HCT116 (cell line): ENCODE measurements around the gene DPYD. TPM values are rescaled to one million over a fixed set of nuclear protein-coding genes. Genes with fewer than 3 reads are reported as not detected.

Experiments used
- ATAC-seq: fragments of 200-7000 bp; cut with Tn5 transposase; 2 replicates; pipeline ENCODE4 v1.9.1; 2020; ENCODE audit warnings: mild to moderate bottlenecking, moderate library complexity
- BruUV-seq: library from RNA; stranded (reverse); fragments of 400-500 nt; replicated peaks from 2 replicates; lab custom pipeline; 2021; lab: Mats Ljungman, UMichigan
- CTCF ChIA-PET: fragments of 300-600 bp; sonication (Branson Sonifier 250); formaldehyde crosslinking; loops from one replicate; lab custom pipeline; 2021; ENCODE audit warnings: antibody characterized with exemption; lab: Charles Lee
- POLR2A ChIA-PET: fragments of 300-600, 350-600 bp; sonication (Branson Sonifier 250); formaldehyde crosslinking; loops from one replicate; lab custom pipeline; 2021; ENCODE audit warnings: antibody characterized with exemption; lab: Charles Lee
- RAD21 ChIA-PET, 2 experiments: fragments of 300-600 bp; sonication (Branson Sonifier 250); formaldehyde crosslinking; loops; one replicate each; lab custom pipeline; 2023; ENCODE audit warnings: low total read pairs in 2 of 2; ENCODE audit not compliant: uncharacterized antibody in 2 of 2, unreplicated experiment in 2 of 2, low non-redundant PET in 1 of 2; lab: Charles Lee
- DNase-seq: peaks from one replicate; pipeline ENCODE4 v3.0.0-alpha.2; 2010; ENCODE audit warnings: low read depth, low spot score
- H2AFZ ChIP-seq: fragments of 200-600 bp; shearing (Covaris generic), sonication (generic); 2 replicates; pipeline ENCODE4 v1.6.1; 2017; ENCODE audit warnings: low read depth, mixed run types, mixed read lengths, antibody characterized with exemption, low read length; ENCODE audit not compliant: poor library complexity, severe bottlenecking
- H3K27ac ChIP-seq: 2 replicates; pipeline ENCODE4 v1.5.1; 2012; ENCODE audit warnings: low read depth, low read length
- H3K27me3 ChIP-seq: fragments of 200-600 bp; sonication (generic); 2 replicates; pipeline ENCODE4 v1.6.1; 2016; ENCODE audit warnings: mixed run types, low read length, mixed read lengths; ENCODE audit not compliant: insufficient read depth
- H3K36me3 ChIP-seq, 2 experiments: fragments of 200-500 bp in 1 of 2; fragments of 200-600 bp in 1 of 2; sonication (Bioruptor generic) in 1 of 2; sonication (generic) in 1 of 2; 2 replicates each; pipeline versions ENCODE4 v1.5.1 to v1.6.1; 2014 to 2016; ENCODE audit warnings: low read length in 2 of 2, inconsistent platforms in 1 of 2, mixed read lengths in 1 of 2, mixed run types in 1 of 2; ENCODE audit not compliant: insufficient read depth in 2 of 2, control insufficient read depth in 1 of 2
- H3K4me1 ChIP-seq, 2 experiments: fragments of 200-600 bp in 1 of 2; sonication (generic) in 1 of 2; 2 replicates each; pipeline versions ENCODE4 v1.5.1 to v1.6.1; 2012 to 2017; ENCODE audit warnings: low read length in 2 of 2, inconsistent platforms in 1 of 2, mild to moderate bottlenecking in 1 of 2, mixed read lengths in 1 of 2, mixed run types in 1 of 2, moderate library complexity in 1 of 2; ENCODE audit not compliant: insufficient read depth in 2 of 2, control insufficient read depth in 1 of 2
- H3K4me2 ChIP-seq: fragments of 200-600 bp; sonication (generic); 2 replicates; pipeline ENCODE4 v1.6.1; 2017; ENCODE audit warnings: mixed run types, low read length, mixed read lengths
- H3K4me3 ChIP-seq, 2 experiments: fragments of 200-600 bp in 1 of 2; sonication (generic) in 1 of 2; replicated peaks in 1 of 2; 2 replicates each; pipeline ENCODE4 v1.5.1; 2011 to 2016; ENCODE audit warnings: low read length in 2 of 2, control low read depth in 1 of 2, low read depth in 1 of 2, mild to moderate bottlenecking in 1 of 2, mixed read lengths in 1 of 2, mixed run types in 1 of 2
- H3K79me2 ChIP-seq: fragments of 200-600 bp; sonication (generic); 2 replicates; pipeline ENCODE4 v1.6.1; 2017; ENCODE audit warnings: mild to moderate bottlenecking, mixed run types, low read length, moderate library complexity, mixed read lengths; ENCODE audit not compliant: insufficient read depth
- H3K9ac ChIP-seq: fragments of 200-600 bp; sonication (generic); 2 replicates; pipeline ENCODE4 v1.6.1; 2016; ENCODE audit warnings: low read length, mixed read lengths
- H3K9me2 ChIP-seq: fragments of 200-600 bp; sonication (generic), shearing (Covaris generic); 2 replicates; pipeline ENCODE4 v1.6.1; 2017; ENCODE audit warnings: mixed run types, mild to moderate bottlenecking, moderate library complexity; ENCODE audit not compliant: insufficient read depth
- H3K9me3 ChIP-seq, 2 experiments: fragments of 200-500 bp in 1 of 2; fragments of 200-600 bp in 1 of 2; sonication (Bioruptor generic) in 1 of 2; sonication (generic) in 1 of 2; 2 replicates each; pipeline ENCODE4 v1.6.1; 2014 to 2017; ENCODE audit warnings: low read length in 2 of 2, mixed read lengths in 2 of 2, inconsistent platforms in 1 of 2, low read depth in 1 of 2, mild to moderate bottlenecking in 1 of 2, mixed run types in 1 of 2, moderate library complexity in 1 of 2; ENCODE audit not compliant: control insufficient read depth in 1 of 2, insufficient read depth in 1 of 2
- H4K20me1 ChIP-seq: fragments of 200-600 bp; sonication (generic), shearing (Covaris generic); 2 replicates; pipeline ENCODE4 v1.6.1; 2017; ENCODE audit warnings: mixed run types, mild to moderate bottlenecking, moderate library complexity; ENCODE audit not compliant: insufficient read depth
- CBX3 ChIP-seq: IDR thresholded peaks from 2 replicates; pipeline ENCODE4 v1.6.1; 2012; ENCODE audit warnings: low read depth
- CEBPB ChIP-seq: IDR thresholded peaks from 2 replicates; pipeline ENCODE4 v1.6.1; 2012; ENCODE audit warnings: low read depth
- EGR1 ChIP-seq: IDR thresholded peaks from 2 replicates; pipeline ENCODE4 v1.6.1; 2012; ENCODE audit warnings: low read depth
- JUND ChIP-seq: IDR thresholded peaks from 2 replicates; pipeline ENCODE4 v1.6.1; 2012
- RAD21 ChIP-seq: IDR thresholded peaks from 2 replicates; pipeline ENCODE4 v1.6.1; 2012; ENCODE audit warnings: low read depth, mild to moderate bottlenecking
- SP1 ChIP-seq: IDR thresholded peaks from 2 replicates; pipeline ENCODE4 v1.6.1; 2012; ENCODE audit warnings: low read depth
- TCF7L2 ChIP-seq: IDR thresholded peaks from 2 replicates; pipeline ENCODE4 v1.7.0; 2011; ENCODE audit warnings: borderline replicate concordance, inconsistent platforms; ENCODE audit not compliant: insufficient read depth, insufficient read length; ENCODE audit errors: extremely low read depth
- YY1 ChIP-seq: IDR thresholded peaks from 2 replicates; pipeline ENCODE4 v1.6.1; 2011; ENCODE audit warnings: low read length, low read depth, moderate library complexity, mild to moderate bottlenecking; ENCODE audit not compliant: insufficient replicate concordance; ENCODE audit errors: extremely low read depth
- ZFX ChIP-seq: fragments of 450-650 bp; IDR thresholded peaks from 2 replicates; pipeline ENCODE4 v1.6.1; 2017
- ZNF274 ChIP-seq: fragments of 200-500 bp; sonication (Bioruptor generic); IDR thresholded peaks from 2 replicates; pipeline ENCODE4 v1.6.1; 2014; ENCODE audit warnings: mild to moderate bottlenecking, low read depth, low read length, inconsistent platforms
- intact Hi-C: fragments of 100-400 bp; cut with micrococcal nuclease; formaldehyde crosslinking; loops from 2 replicates; pipeline ENCODE4 v1.10.0; 2022
- total RNA-seq: library from RNA; stranded (reverse); gene quantifications from one replicate; pipeline ENCODE4 v1.2.1, GENCODE V29; 2021; ENCODE audit not compliant: unreplicated experiment
- TF ChIP-seq, protein P1 (sequence below): IDR thresholded peaks from 2 replicates; pipeline ENCODE4 v1.6.1; 2012
- TF ChIP-seq, protein P2 (sequence below): IDR thresholded peaks from 2 replicates; pipeline ENCODE4 v1.6.1; 2011; ENCODE audit warnings: mild to moderate bottlenecking, low read length, moderate library complexity; ENCODE audit not compliant: insufficient replicate concordance; ENCODE audit errors: extremely low read depth
- TF ChIP-seq, protein P3 (sequence below), 3 experiments: fragments of 200-600 bp in 1 of 3; sonication (generic) in 1 of 3; IDR thresholded peaks in 2 of 3; conservative IDR thresholded peaks in 1 of 3; 2 replicates each; pipeline ENCODE4 v1.5.1; 2012 to 2017; ENCODE audit warnings: low read depth in 2 of 3, low read length in 2 of 3, antibody characterized with exemption in 1 of 3, borderline replicate concordance in 1 of 3, control low read depth in 1 of 3, mild to moderate bottlenecking in 1 of 3, mixed read lengths in 1 of 3, mixed run types in 1 of 3, moderate library complexity in 1 of 3; ENCODE audit not compliant: insufficient read depth in 1 of 3

The DPYD gene
- total RNA-seq, 1 experiment from 2014 or later = 1.7 TPM

DNA sequence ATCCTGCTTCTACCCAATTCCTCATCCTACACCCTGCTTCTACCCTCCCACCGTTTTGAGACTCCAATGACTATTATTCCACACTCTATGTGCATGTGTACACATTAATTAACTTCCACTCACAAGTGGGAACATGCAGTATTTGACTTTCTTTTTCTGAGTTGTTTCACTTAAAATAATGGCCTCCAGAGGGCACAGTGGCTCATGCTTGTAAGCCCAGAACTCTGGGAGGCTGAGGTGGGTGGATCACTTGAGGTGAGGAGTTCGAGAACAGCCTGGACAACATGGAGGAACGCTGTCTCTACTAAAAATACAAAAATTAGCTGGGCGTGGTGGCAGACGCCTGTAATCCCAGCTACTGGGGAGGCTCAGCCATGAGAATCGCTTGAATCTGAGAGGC lies 734.5 kb downstream of the DPYD start:
- TF ChIP-seq CEBPB = no peak
- TF ChIP-seq, protein P1, sequence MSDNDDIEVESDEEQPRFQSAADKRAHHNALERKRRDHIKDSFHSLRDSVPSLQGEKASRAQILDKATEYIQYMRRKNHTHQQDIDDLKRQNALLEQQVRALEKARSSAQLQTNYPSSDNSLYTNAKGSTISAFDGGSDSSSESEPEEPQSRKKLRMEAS = no peak
- no peak for TF ChIP-seq TCF7L2
- TF ChIP-seq JUND = no peak
- peak; percentile 65 for TF ChIP-seq RAD21
- TF ChIP-seq CBX3 = no peak
- TF ChIP-seq, protein P2, sequence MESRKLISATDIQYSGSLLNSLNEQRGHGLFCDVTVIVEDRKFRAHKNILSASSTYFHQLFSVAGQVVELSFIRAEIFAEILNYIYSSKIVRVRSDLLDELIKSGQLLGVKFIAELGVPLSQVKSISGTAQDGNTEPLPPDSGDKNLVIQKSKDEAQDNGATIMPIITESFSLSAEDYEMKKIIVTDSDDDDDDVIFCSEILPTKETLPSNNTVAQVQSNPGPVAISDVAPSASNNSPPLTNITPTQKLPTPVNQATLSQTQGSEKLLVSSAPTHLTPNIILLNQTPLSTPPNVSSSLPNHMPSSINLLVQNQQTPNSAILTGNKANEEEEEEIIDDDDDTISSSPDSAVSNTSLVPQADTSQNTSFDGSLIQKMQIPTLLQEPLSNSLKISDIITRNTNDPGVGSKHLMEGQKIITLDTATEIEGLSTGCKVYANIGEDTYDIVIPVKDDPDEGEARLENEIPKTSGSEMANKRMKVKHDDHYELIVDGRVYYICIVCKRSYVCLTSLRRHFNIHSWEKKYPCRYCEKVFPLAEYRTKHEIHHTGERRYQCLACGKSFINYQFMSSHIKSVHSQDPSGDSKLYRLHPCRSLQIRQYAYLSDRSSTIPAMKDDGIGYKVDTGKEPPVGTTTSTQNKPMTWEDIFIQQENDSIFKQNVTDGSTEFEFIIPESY = no peak
- TF ChIP-seq SP1 = no peak
- no peak for TF ChIP-seq ZNF274
- TF ChIP-seq EGR1 = no peak
- TF ChIP-seq, protein P3, sequence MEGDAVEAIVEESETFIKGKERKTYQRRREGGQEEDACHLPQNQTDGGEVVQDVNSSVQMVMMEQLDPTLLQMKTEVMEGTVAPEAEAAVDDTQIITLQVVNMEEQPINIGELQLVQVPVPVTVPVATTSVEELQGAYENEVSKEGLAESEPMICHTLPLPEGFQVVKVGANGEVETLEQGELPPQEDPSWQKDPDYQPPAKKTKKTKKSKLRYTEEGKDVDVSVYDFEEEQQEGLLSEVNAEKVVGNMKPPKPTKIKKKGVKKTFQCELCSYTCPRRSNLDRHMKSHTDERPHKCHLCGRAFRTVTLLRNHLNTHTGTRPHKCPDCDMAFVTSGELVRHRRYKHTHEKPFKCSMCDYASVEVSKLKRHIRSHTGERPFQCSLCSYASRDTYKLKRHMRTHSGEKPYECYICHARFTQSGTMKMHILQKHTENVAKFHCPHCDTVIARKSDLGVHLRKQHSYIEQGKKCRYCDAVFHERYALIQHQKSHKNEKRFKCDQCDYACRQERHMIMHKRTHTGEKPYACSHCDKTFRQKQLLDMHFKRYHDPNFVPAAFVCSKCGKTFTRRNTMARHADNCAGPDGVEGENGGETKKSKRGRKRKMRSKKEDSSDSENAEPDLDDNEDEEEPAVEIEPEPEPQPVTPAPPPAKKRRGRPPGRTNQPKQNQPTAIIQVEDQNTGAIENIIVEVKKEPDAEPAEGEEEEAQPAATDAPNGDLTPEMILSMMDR (IDR thresholded peaks at IDR 0.05 in 2 of 3, conservative IDR thresholded peaks at IDR 0.05 in 1 of 3; ENCODE audit: borderline replicate concordance in 1 of 3, insufficient read depth in 1 of 3, low read depth in 2 of 3, low read length in 2 of 3) = peak; percentile 33 to 50 (median 39); a peak in 5 of 6 replicates
- TF ChIP-seq YY1 = no peak
- TF ChIP-seq ZFX = no peak
- no peaks in the 10 kb centered on the region for H4K20me1 ChIP-seq
- no peaks in the 10 kb centered on the region for H3K9me2 ChIP-seq
- H3K27me3 ChIP-seq = no peaks in the 10 kb centered on the region
- H3K4me1 ChIP-seq = peaks cover 0 to 5% of the 10 kb centered on the region in 2 experiments; a peak in 1 of 4 replicates
- no peak overlapping the region for H3K4me2 ChIP-seq
- CTCF ChIA-PET = no interaction called here
- H3K36me3 ChIP-seq = no peaks in the 10 kb centered on the region
- ATAC-seq (peak; percentile 69), DNase-seq (peak; percentile 29)
- RAD21 ChIA-PET = no interaction called here
- no TSS peak for BruUV-seq
- no peak overlapping the region for H3K27ac ChIP-seq
- intact Hi-C loops = loop anchor here (2.0 to 5.0 kb wide), 2 partner anchors 864 to 1281 kb away; no protein-coding TSS in a partner anchor
- no peak overlapping the region for H3K4me3 ChIP-seq
- H2AFZ ChIP-seq = peak overlapping the region; percentile 65
- no peaks in the 10 kb centered on the region for H3K9me3 ChIP-seq
- POLR2A ChIA-PET = no interaction called here
- H3K79me2 ChIP-seq = no peaks in the 10 kb centered on the region
- H3K9ac ChIP-seq = no peak overlapping the region
